HepG2 (cell line): ENCODE results near the gene LYST. TPM values are rescaled to one million over a fixed set of nuclear protein-coding genes. Genes with fewer than 3 reads are reported as not detected.

Experiments used
- BRCA1 ChIP-seq: sonication (generic); formaldehyde crosslinking; IDR thresholded peaks from 2 replicates; pipeline ENCODE4 v1.4.0; 2020; ENCODE audit warnings: missing genetic modification reagents
- ETS1 ChIP-seq: sonication (generic); formaldehyde crosslinking; IDR thresholded peaks from 2 replicates; pipeline ENCODE4 v1.4.0; 2020; ENCODE audit warnings: missing genetic modification reagents
- FLYWCH1 ChIP-seq: sonication (generic); formaldehyde crosslinking; IDR thresholded peaks from 2 replicates; pipeline ENCODE4 v1.8.1; 2023; ENCODE audit warnings: mild to moderate bottlenecking, missing genetic modification reagents
- HDAC6 ChIP-seq: fragments of 200-600 bp; sonication (generic); IDR thresholded peaks from 2 replicates; pipeline ENCODE4 v1.7.0; 2017; ENCODE audit warnings: mild to moderate bottlenecking, antibody characterized with exemption, low read length, low read depth
- HOXA7 ChIP-seq: sonication (generic); formaldehyde crosslinking; IDR thresholded peaks from 2 replicates; pipeline ENCODE4 v1.8.1; 2022; ENCODE audit warnings: mild to moderate bottlenecking, missing genetic modification reagents, moderate library complexity
- IRX3 ChIP-seq: sonication (generic); formaldehyde crosslinking; IDR thresholded peaks from 2 replicates; pipeline ENCODE4 v1.8.1; 2023; ENCODE audit warnings: mild to moderate bottlenecking, low read depth, missing genetic modification reagents, borderline replicate concordance
- JUNB ChIP-seq: sonication (generic); formaldehyde crosslinking; IDR thresholded peaks from 2 replicates; pipeline ENCODE4 v1.8.0; 2022; ENCODE audit warnings: missing genetic modification reagents, mild to moderate bottlenecking, borderline replicate concordance
- KLF13 ChIP-seq: sonication (generic); formaldehyde crosslinking; IDR thresholded peaks from 2 replicates; pipeline ENCODE4 v1.4.0; 2020; ENCODE audit warnings: mild to moderate bottlenecking, missing genetic modification reagents
- MBNL3 ChIP-seq: fragments of 250-450 bp; sonication (Bioruptor Pico); conservative IDR thresholded peaks from 2 replicates; pipeline ENCODE4 v1.8.0; 2022; ENCODE audit warnings: mild to moderate bottlenecking, inconsistent platforms
- NFIC ChIP-seq: IDR thresholded peaks from 2 replicates; pipeline ENCODE4 v1.6.1; 2012; ENCODE audit warnings: mild to moderate bottlenecking, low read length, inconsistent platforms
- NRL ChIP-seq: sonication (generic); formaldehyde crosslinking; IDR thresholded peaks from 2 replicates; pipeline ENCODE4 v1.5.0; 2020; ENCODE audit warnings: missing genetic modification reagents, mild to moderate bottlenecking, moderate library complexity, borderline replicate concordance
- POLR2AphosphoS2 ChIP-seq: IDR thresholded peaks from 2 replicates; pipeline ENCODE4 v1.6.1; 2011; ENCODE audit warnings: low read depth, low read length, improper control_type of control experiment
- RAD51 ChIP-seq: fragments of 450-650 bp; IDR thresholded peaks from 2 replicates; pipeline ENCODE4 v1.6.1; 2016; ENCODE audit warnings: borderline replicate concordance
- SRSF1 ChIP-seq: fragments of 200-400 bp; formaldehyde crosslinking; optimal IDR thresholded peaks from 2 replicates; pipeline ENCODE3; 2017; ENCODE audit warnings: mild to moderate bottlenecking, low read depth, low read length, moderate library complexity
- SRY ChIP-seq: sonication (generic); formaldehyde crosslinking; IDR thresholded peaks from 2 replicates; pipeline ENCODE4 v1.8.0; 2022; ENCODE audit warnings: mild to moderate bottlenecking, missing genetic modification reagents
- THRA ChIP-seq: sonication (generic); formaldehyde crosslinking; IDR thresholded peaks from 2 replicates; pipeline ENCODE4 v1.4.0; 2020; ENCODE audit warnings: missing genetic modification reagents, borderline replicate concordance
- TMF1 ChIP-seq: sonication (generic); formaldehyde crosslinking; IDR thresholded peaks from 2 replicates; pipeline ENCODE4 v1.8.1; 2022; ENCODE audit warnings: low read depth, missing genetic modification reagents
- U2AF2 ChIP-seq: fragments of 200-400 bp; formaldehyde crosslinking; IDR thresholded peaks from 2 replicates; pipeline ENCODE4 v1.6.1; 2017; ENCODE audit warnings: low read depth, mild to moderate bottlenecking, low read length
- ZBTB33 ChIP-seq: sonication (generic); formaldehyde crosslinking; IDR thresholded peaks from 2 replicates; pipeline ENCODE4 v1.4.0; 2020; ENCODE audit warnings: missing genetic modification reagents
- ZFP91 ChIP-seq: sonication (generic); formaldehyde crosslinking; IDR thresholded peaks from 2 replicates; pipeline ENCODE4 v1.9.0; 2022; ENCODE audit warnings: missing genetic modification reagents, mild to moderate bottlenecking, borderline replicate concordance
- ZNF124 ChIP-seq: sonication (generic); formaldehyde crosslinking; IDR thresholded peaks from 2 replicates; pipeline ENCODE4 v1.4.0; 2020; ENCODE audit warnings: missing genetic modification reagents
- ZNF136 ChIP-seq: sonication (generic); formaldehyde crosslinking; IDR thresholded peaks from 2 replicates; pipeline ENCODE4 v1.8.1; 2022; ENCODE audit warnings: low read depth, mild to moderate bottlenecking, moderate library complexity, missing genetic modification reagents
- ZNF225 ChIP-seq: sonication (generic); formaldehyde crosslinking; IDR thresholded peaks from 2 replicates; pipeline ENCODE4 v1.4.0; 2020; ENCODE audit warnings: mild to moderate bottlenecking, missing genetic modification reagents
- ZNF326 ChIP-seq: sonication (generic); formaldehyde crosslinking; IDR thresholded peaks from 2 replicates; pipeline ENCODE4 v1.4.0; 2020; ENCODE audit warnings: missing genetic modification reagents, borderline replicate concordance
- ZNF569 ChIP-seq: sonication (generic); formaldehyde crosslinking; IDR thresholded peaks from 2 replicates; pipeline ENCODE4 v1.5.0; 2020; ENCODE audit warnings: mild to moderate bottlenecking, missing genetic modification reagents, moderate library complexity, borderline replicate concordance
- polyA plus RNA-seq, 8 experiments: library from polyadenylated mRNA; depleted of rRNA in 3 of 8; stranded (reverse) in 7 of 8; unstranded in 1 of 8; fragments of >200 nt; fragmentation: Illumina TruSeq in 4 of 8; extraction: Trizol in 4 of 8; gene quantifications; 2 replicates each; pipeline versions ENCODE4 v1.2.1 to v1.2.3, GENCODE V29; 2011 to 2016; ENCODE audit warnings: low read depth in 4 of 8, missing spikeins in 1 of 8, mixed read lengths in 1 of 8; ENCODE audit not compliant: insufficient read depth in 1 of 8
- total RNA-seq, 5 experiments: library from RNA; depleted of rRNA; stranded (reverse); fragments of >200 nt; fragmentation: Illumina TruSeq; extraction: Trizol; gene quantifications; 2 replicates each; pipeline ENCODE4 v1.2.3, GENCODE V29; 2016; ENCODE audit warnings: low read depth in 1 of 5

LYST gene
- total and polyA plus RNA-seq, 2 of the 13 experiments (the other 11 are each of a cell fraction or from before 2014, with no cell fraction given), result 0.91 to 2.5 TPM

- TF ChIP-seq THRA (CRISPR knock-in tag), result peak; percentile 74
- TF ChIP-seq ZNF124 (CRISPR knock-in tag), result peak; percentile 81
- TF ChIP-seq RAD51, result no peak
- no peak; the same call in 1 of the 2 replicates for TF ChIP-seq IRX3 (CRISPR knock-in tag)
- TF ChIP-seq HDAC6, result no peak
- no peak for TF ChIP-seq ZNF136
- no peak for TF ChIP-seq KLF13 (CRISPR knock-in tag)
- TF ChIP-seq ZFP91 (CRISPR knock-in tag), result peak; percentile 82; the same call in 1 of the 2 replicates
- TF ChIP-seq ZNF326 (CRISPR knock-in tag), result no peak
- TF ChIP-seq U2AF2, result no peak
- no peak for TF ChIP-seq FLYWCH1
- no peak for TF ChIP-seq MBNL3
- TF ChIP-seq SRY (CRISPR knock-in tag), result no peak; the same call in 1 of the 2 replicates
- TF ChIP-seq NFIC, result peak; percentile 57
- 0 out of 2 replicates have a peak, but pooled peaks have one; percentile 79 for TF ChIP-seq POLR2AphosphoS2
- no peak for TF ChIP-seq JUNB (CRISPR knock-in tag)
- TF ChIP-seq ZNF225 (CRISPR knock-in tag), result no peak
- no peak for TF ChIP-seq TMF1 (CRISPR knock-in tag)
- no peak for TF ChIP-seq HOXA7 (CRISPR knock-in tag)
- TF ChIP-seq ZNF569 (CRISPR knock-in tag), result no peak
- TF ChIP-seq ZBTB33 (CRISPR knock-in tag), result no peak
- TF ChIP-seq BRCA1 (CRISPR knock-in tag), result no peak
- TF ChIP-seq SRSF1, result peak; percentile 86
- TF ChIP-seq NRL, result no peak
- no peak for TF ChIP-seq ETS1
Observed at GRCh38 chr1:235650341-235651169, 216.2 kb downstream of the LYST start (continued).
